Activated T-helper 2 cell treated with anti-CD3 and anti-CD28 coated beads, Interferon-gamma antibody, Interleukin-2, Interleukin-4, amounts not matched to agents 10 μg/mL and 5 μg/mL and 100 μg/mL, durations not matched to agents 14 hours and 24 hours and 36 hours (primary cell): ENCODE data around the gene DGKG. TPM values are rescaled to one million over a fixed set of nuclear protein-coding genes. Genes with fewer than 3 reads are reported as not detected.

ENCODE experiments used
- DNase-seq: peaks from one replicate; pipeline ENCODE4 v3.0.0; 2021; ENCODE audit warnings: low spot score
- H3K27ac Mint-ChIP-seq: one replicate; pipeline ENCODE4 v1.8.0; 2021; ENCODE audit warnings: mixed read lengths
- H3K27me3 Mint-ChIP-seq: one replicate; pipeline ENCODE4 v1.8.0; 2021; ENCODE audit warnings: low read depth, mixed read lengths
- H3K36me3 Mint-ChIP-seq: one replicate; pipeline ENCODE4 v1.8.0; 2021; ENCODE audit warnings: low read depth, mixed read lengths
- H3K4me1 Mint-ChIP-seq: one replicate; pipeline ENCODE4 v1.8.0; 2021; ENCODE audit warnings: low read depth, mixed read lengths
- H3K4me3 Mint-ChIP-seq: one replicate; pipeline ENCODE4 v1.8.0; 2021; ENCODE audit warnings: low read depth, mild to moderate bottlenecking, moderate library complexity, mixed read lengths
- H3K9me3 Mint-ChIP-seq: one replicate; pipeline ENCODE4 v1.8.0; 2021; ENCODE audit warnings: mixed read lengths
- intact Hi-C: fragments of 100-400 bp; cut with micrococcal nuclease; formaldehyde crosslinking; loops from one replicate; pipeline ENCODE4 v1.15.1; 2023
- total RNA-seq: library from RNA; stranded (reverse); gene quantifications from 2 replicates; pipeline ENCODE4 v1.2.3, GENCODE V29; 2022

DGKG gene
- total RNA-seq, 1 donor from 2014 or later: 0.05 TPM

- Mint-ChIP-seq H3K27me3 (peaks cover 6% of the 10 kb centered on the region), H3K4me1 (no peaks in the 10 kb centered on the region), H3K9me3 (no peaks in the 10 kb centered on the region), H3K36me3 (no peaks in the 10 kb centered on the region), H3K27ac (no peak overlapping the region), H3K4me3 (no peak overlapping the region)
- intact Hi-C loops: no loop called here
- DNase-seq: no peak
These were observed 39.3 kb downstream of the DGKG start for GRCh38 chr3:186322761-186323160.

GRCh38 chr3:186321746-186322145 is 40.3 kb downstream of the DGKG start:
- intact Hi-C loops: no loop called here
- H3K9me3 Mint-ChIP-seq: no peaks in the 10 kb centered on the region
- H3K27me3 Mint-ChIP-seq: peaks cover 6% of the 10 kb centered on the region
- H3K4me3 Mint-ChIP-seq: no peak overlapping the region
- no peaks in the 10 kb centered on the region for H3K4me1 Mint-ChIP-seq
- no peaks in the 10 kb centered on the region for H3K36me3 Mint-ChIP-seq
- DNase-seq: no peak
- no peak overlapping the region for H3K27ac Mint-ChIP-seq

GRCh38 chr3:186320862-186321568 is 41.0 kb downstream of the DGKG start:
- intact Hi-C loops: no loop called here
- no peak overlapping the region for H3K27ac Mint-ChIP-seq
- no peaks in the 10 kb centered on the region for H3K4me1 Mint-ChIP-seq
- DNase-seq: no peak
- peaks cover 2% of the 10 kb centered on the region for H3K27me3 Mint-ChIP-seq
- H3K36me3 Mint-ChIP-seq: no peaks in the 10 kb centered on the region
- H3K9me3 Mint-ChIP-seq: no peaks in the 10 kb centered on the region
- H3K4me3 Mint-ChIP-seq: no peak overlapping the region

- no peak for DNase-seq
- Mint-ChIP-seq H3K27ac (no peak overlapping the region), H3K27me3 (peaks cover under 1% of the 10 kb centered on the region), H3K4me3 (no peak overlapping the region), H3K4me1 (no peaks in the 10 kb centered on the region), H3K36me3 (no peaks in the 10 kb centered on the region), H3K9me3 (no peaks in the 10 kb centered on the region)
- intact Hi-C loops: no loop called here
These were observed 42.1 kb downstream of the DGKG start for GRCh38 chr3:186319945-186320344.

- no peak for DNase-seq
- H3K27me3 Mint-ChIP-seq: no peaks in the 10 kb centered on the region
- H3K9me3 Mint-ChIP-seq: no peaks in the 10 kb centered on the region
- intact Hi-C loops: no loop called here
- no peak overlapping the region for H3K4me3 Mint-ChIP-seq
- H3K36me3 Mint-ChIP-seq: no peaks in the 10 kb centered on the region
- no peak overlapping the region for H3K27ac Mint-ChIP-seq
- no peaks in the 10 kb centered on the region for H3K4me1 Mint-ChIP-seq
These were observed 43.9 kb downstream of the DGKG start for GRCh38 chr3:186318135-186318534.

- Mint-ChIP-seq H3K27me3 (no peaks in the 10 kb centered on the region), H3K4me1 (no peaks in the 10 kb centered on the region), H3K27ac (no peak overlapping the region), H3K36me3 (no peaks in the 10 kb centered on the region), H3K9me3 (no peaks in the 10 kb centered on the region), H3K4me3 (no peak overlapping the region)
- intact Hi-C loops: no loop called here
- no peak for DNase-seq
These were observed 44.6 kb downstream of the DGKG start for GRCh38 chr3:186317478-186317877.

GRCh38 chr3:186316666-186317260 is 45.3 kb downstream of the DGKG start:
- intact Hi-C loops: no loop called here
- Mint-ChIP-seq H3K9me3 (no peaks in the 10 kb centered on the region), H3K27me3 (no peaks in the 10 kb centered on the region), H3K27ac (no peak overlapping the region), H3K4me3 (no peak overlapping the region), H3K4me1 (no peaks in the 10 kb centered on the region), H3K36me3 (no peaks in the 10 kb centered on the region)
- DNase-seq: no peak

- Mint-ChIP-seq H3K36me3 (no peaks in the 10 kb centered on the region), H3K27ac (no peak overlapping the region), H3K9me3 (no peaks in the 10 kb centered on the region), H3K27me3 (no peaks in the 10 kb centered on the region), H3K4me1 (no peaks in the 10 kb centered on the region), H3K4me3 (no peak overlapping the region)
- DNase-seq: no peak
- intact Hi-C loops: no loop called here
These were observed 46.3 kb downstream of the DGKG start for GRCh38 chr3:186315581-186316354.

GRCh38 chr3:186314896-186315295 is 47.1 kb downstream of the DGKG start:
- Mint-ChIP-seq H3K27me3 (no peaks in the 10 kb centered on the region), H3K27ac (no peak overlapping the region), H3K9me3 (no peaks in the 10 kb centered on the region), H3K36me3 (no peaks in the 10 kb centered on the region), H3K4me1 (no peaks in the 10 kb centered on the region), H3K4me3 (no peak overlapping the region)
- no peak for DNase-seq
- intact Hi-C loops: no loop called here

GRCh38 chr3:186311441-186311840 is 50.6 kb downstream of the DGKG start:
- peaks cover 1% of the 10 kb centered on the region for H3K27me3 Mint-ChIP-seq
- no peaks in the 10 kb centered on the region for H3K4me1 Mint-ChIP-seq
- no peak for DNase-seq
- intact Hi-C loops: no loop called here
- no peak overlapping the region for H3K27ac Mint-ChIP-seq
- H3K4me3 Mint-ChIP-seq: no peak overlapping the region
- no peaks in the 10 kb centered on the region for H3K9me3 Mint-ChIP-seq
- no peaks in the 10 kb centered on the region for H3K36me3 Mint-ChIP-seq

- DNase-seq: no peak
- no peaks in the 10 kb centered on the region for H3K4me1 Mint-ChIP-seq
- intact Hi-C loops: no loop called here
- H3K36me3 Mint-ChIP-seq: no peaks in the 10 kb centered on the region
- no peaks in the 10 kb centered on the region for H3K9me3 Mint-ChIP-seq
- peaks cover 1% of the 10 kb centered on the region for H3K27me3 Mint-ChIP-seq
- H3K27ac Mint-ChIP-seq: no peak overlapping the region
- no peak overlapping the region for H3K4me3 Mint-ChIP-seq
These were observed 53.5 kb downstream of the DGKG start for GRCh38 chr3:186308549-186308948.

GRCh38 chr3:186307594-186308221 is 54.3 kb downstream of the DGKG start:
- no peaks in the 10 kb centered on the region for H3K36me3 Mint-ChIP-seq
- H3K4me1 Mint-ChIP-seq: no peaks in the 10 kb centered on the region
- no peak for DNase-seq
- no peak overlapping the region for H3K4me3 Mint-ChIP-seq
- no peaks in the 10 kb centered on the region for H3K9me3 Mint-ChIP-seq
- H3K27me3 Mint-ChIP-seq: peaks cover 1% of the 10 kb centered on the region
- intact Hi-C loops: no loop called here
- H3K27ac Mint-ChIP-seq: no peak overlapping the region

GRCh38 chr3:186305286-186305685 is 56.7 kb downstream of the DGKG start:
- no peaks in the 10 kb centered on the region for H3K4me1 Mint-ChIP-seq
- DNase-seq: no peak
- peaks cover 1% of the 10 kb centered on the region for H3K27me3 Mint-ChIP-seq
- H3K27ac Mint-ChIP-seq: no peak overlapping the region
- no peaks in the 10 kb centered on the region for H3K36me3 Mint-ChIP-seq
- no peaks in the 10 kb centered on the region for H3K9me3 Mint-ChIP-seq
- intact Hi-C loops: no loop called here
- H3K4me3 Mint-ChIP-seq: no peak overlapping the region
